Prostate gland (tissue), 2 donors: ENCODE measurements around the gene SPATA1.

ENCODE experiments used
- POLR2A ChIP-seq: fragments of 450-650 bp; IDR thresholded peaks from one replicate; pipeline ENCODE4 v1.6.1; 2016; ENCODE audit warnings: antibody characterized with exemption, mild to moderate bottlenecking
- POLR2AphosphoS5 ChIP-seq: sonication (generic); formaldehyde crosslinking; IDR thresholded peaks from one replicate; pipeline ENCODE4 v1.6.1; 2017; ENCODE audit warnings: antibody characterized with exemption
- TF ChIP-seq, protein P1 (sequence below), 4 experiments: fragments of 200-600 bp in 2 of 4; fragments of 450-650 bp in 2 of 4; sonication (generic) in 2 of 4; IDR thresholded peaks; 1 replicate in 3 of 4; 2 replicates in 1 of 4; pipeline ENCODE4 v1.5.1; 2016 to 2019; ENCODE audit warnings: antibody characterized with exemption in 4 of 4, mild to moderate bottlenecking in 2 of 4, moderate library complexity in 2 of 4

DNA sequence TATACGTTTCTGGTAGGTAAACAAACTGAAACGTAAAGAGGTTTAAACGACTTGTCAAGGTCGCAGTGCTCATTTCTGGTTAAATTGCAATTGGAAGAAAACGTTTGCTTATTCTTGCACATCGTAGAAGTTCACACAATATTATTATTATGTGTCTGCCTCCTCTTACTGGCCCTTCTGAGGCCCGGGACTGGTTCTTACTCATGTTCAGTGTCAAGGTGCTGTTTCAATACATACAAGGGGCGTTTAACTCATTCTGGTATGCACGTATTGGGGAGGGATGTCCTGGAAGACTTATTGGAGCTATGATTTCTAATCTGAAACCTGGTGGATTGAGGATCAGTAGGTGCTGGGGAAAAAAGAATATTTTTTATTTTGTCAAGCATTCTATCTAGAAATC is 26.2 kb upstream of the SPATA1 start:
- TF ChIP-seq, protein P1, sequence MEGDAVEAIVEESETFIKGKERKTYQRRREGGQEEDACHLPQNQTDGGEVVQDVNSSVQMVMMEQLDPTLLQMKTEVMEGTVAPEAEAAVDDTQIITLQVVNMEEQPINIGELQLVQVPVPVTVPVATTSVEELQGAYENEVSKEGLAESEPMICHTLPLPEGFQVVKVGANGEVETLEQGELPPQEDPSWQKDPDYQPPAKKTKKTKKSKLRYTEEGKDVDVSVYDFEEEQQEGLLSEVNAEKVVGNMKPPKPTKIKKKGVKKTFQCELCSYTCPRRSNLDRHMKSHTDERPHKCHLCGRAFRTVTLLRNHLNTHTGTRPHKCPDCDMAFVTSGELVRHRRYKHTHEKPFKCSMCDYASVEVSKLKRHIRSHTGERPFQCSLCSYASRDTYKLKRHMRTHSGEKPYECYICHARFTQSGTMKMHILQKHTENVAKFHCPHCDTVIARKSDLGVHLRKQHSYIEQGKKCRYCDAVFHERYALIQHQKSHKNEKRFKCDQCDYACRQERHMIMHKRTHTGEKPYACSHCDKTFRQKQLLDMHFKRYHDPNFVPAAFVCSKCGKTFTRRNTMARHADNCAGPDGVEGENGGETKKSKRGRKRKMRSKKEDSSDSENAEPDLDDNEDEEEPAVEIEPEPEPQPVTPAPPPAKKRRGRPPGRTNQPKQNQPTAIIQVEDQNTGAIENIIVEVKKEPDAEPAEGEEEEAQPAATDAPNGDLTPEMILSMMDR (IDR thresholded peaks at IDR 0.05), result no peak
- TF ChIP-seq POLR2AphosphoS5 (no peak), POLR2A (no peak)
